BLaER1 (cell line): Measurements from ENCODE around the gene HPN.
A peak's percentile ranks its signal among the peaks of the same experiment; 100 is the strongest.
"Not testable (repeated sequence)": the region's sequence is repeated elsewhere in the genome, so short reads cannot be mapped to it uniquely, and the experiment has no call there.

Source experiments
- H3K27ac ChIP-seq: shearing (Covaris generic); formaldehyde crosslinking; 2 replicates; pipeline ENCODE4 v1.8.1; 2022
- H3K27me3 ChIP-seq: shearing (Covaris generic); formaldehyde crosslinking; 2 replicates; pipeline ENCODE4 v1.8.1; 2022
- H3K36me3 ChIP-seq: shearing (Covaris generic); formaldehyde crosslinking; 2 replicates; pipeline ENCODE4 v1.8.1; 2022
- H3K4me1 ChIP-seq: shearing (Covaris generic); formaldehyde crosslinking; 2 replicates; pipeline ENCODE4 v1.8.1; 2022
- H3K4me2 ChIP-seq: shearing (Covaris generic); formaldehyde crosslinking; 2 replicates; pipeline ENCODE4 v1.8.1; 2022
- H3K4me3 ChIP-seq: shearing (Covaris generic); formaldehyde crosslinking; 2 replicates; pipeline ENCODE4 v1.8.1; 2022
- H3K9ac ChIP-seq: shearing (Covaris generic); formaldehyde crosslinking; 2 replicates; pipeline ENCODE4 v1.8.1; 2022
- H3K9me3 ChIP-seq: shearing (Covaris generic); formaldehyde crosslinking; 2 replicates; pipeline ENCODE4 v1.8.1; 2022
- H4K20me1 ChIP-seq: shearing (Covaris generic); formaldehyde crosslinking; 2 replicates; pipeline ENCODE4 v1.8.1; 2022
- Cebpa-rat ChIP-seq: shearing (Covaris generic); IDR thresholded peaks from 2 replicates; pipeline ENCODE4 v1.8.1; 2022

The HPN gene

GRCh38 chr19:35008891-35009341 is 32.6 kb upstream of the HPN start:
- Histone ChIP-seq H3K4me3 (no peak overlapping the region), H3K9ac (peak overlapping the region; percentile 19; the same call in 1 of the 2 replicates), H3K27me3 (no peaks in the 10 kb centered on the region), H4K20me1 (peaks cover 100% of the 10 kb centered on the region), H3K36me3 (peaks cover 98% of the 10 kb centered on the region), H3K4me2 (no peak overlapping the region), H3K27ac (no peak overlapping the region), H3K4me1 (peaks cover 52% of the 10 kb centered on the region), H3K9me3 (no peaks in the 10 kb centered on the region)
- TF ChIP-seq Cebpa-rat, result no peak

GRCh38 chr19:35009424-35010415 is 31.8 kb upstream of the HPN start:
- Histone ChIP-seq H4K20me1 (peaks cover 100% of the 10 kb centered on the region), H3K36me3 (peaks cover 98% of the 10 kb centered on the region), H3K9ac (no peak overlapping the region)

GRCh38 chr19:35011091-35011689 is 30.3 kb upstream of the HPN start:
- Histone ChIP-seq H3K36me3 (peaks cover 100% of the 10 kb centered on the region), H3K9me3 (no peaks in the 10 kb centered on the region), H3K27me3 (no peaks in the 10 kb centered on the region), H3K4me3 (no peak overlapping the region), H3K4me1 (peaks cover 65% of the 10 kb centered on the region), H3K9ac (0 out of 2 replicates have a peak overlapping the region, but pooled peaks have one; percentile 24), H4K20me1 (peaks cover 100% of the 10 kb centered on the region), H3K27ac (peak overlapping the region; percentile 58), H3K4me2 (peak overlapping the region; percentile 39)
- no peak for TF ChIP-seq Cebpa-rat

More at GRCh38 chr19:35009424-35010415, 31.8 kb upstream of the HPN start:
- no peak overlapping the region for H3K4me3 ChIP-seq
- no peak overlapping the region; the same call in 1 of the 2 replicates for H3K4me2 ChIP-seq
- no peaks in the 10 kb centered on the region for H3K27me3 ChIP-seq
- H3K9me3 ChIP-seq, result no peaks in the 10 kb centered on the region
- H3K4me1 ChIP-seq, result peaks cover 52% of the 10 kb centered on the region
- no peak for TF ChIP-seq Cebpa-rat
- no peak overlapping the region for H3K27ac ChIP-seq

DNA sequence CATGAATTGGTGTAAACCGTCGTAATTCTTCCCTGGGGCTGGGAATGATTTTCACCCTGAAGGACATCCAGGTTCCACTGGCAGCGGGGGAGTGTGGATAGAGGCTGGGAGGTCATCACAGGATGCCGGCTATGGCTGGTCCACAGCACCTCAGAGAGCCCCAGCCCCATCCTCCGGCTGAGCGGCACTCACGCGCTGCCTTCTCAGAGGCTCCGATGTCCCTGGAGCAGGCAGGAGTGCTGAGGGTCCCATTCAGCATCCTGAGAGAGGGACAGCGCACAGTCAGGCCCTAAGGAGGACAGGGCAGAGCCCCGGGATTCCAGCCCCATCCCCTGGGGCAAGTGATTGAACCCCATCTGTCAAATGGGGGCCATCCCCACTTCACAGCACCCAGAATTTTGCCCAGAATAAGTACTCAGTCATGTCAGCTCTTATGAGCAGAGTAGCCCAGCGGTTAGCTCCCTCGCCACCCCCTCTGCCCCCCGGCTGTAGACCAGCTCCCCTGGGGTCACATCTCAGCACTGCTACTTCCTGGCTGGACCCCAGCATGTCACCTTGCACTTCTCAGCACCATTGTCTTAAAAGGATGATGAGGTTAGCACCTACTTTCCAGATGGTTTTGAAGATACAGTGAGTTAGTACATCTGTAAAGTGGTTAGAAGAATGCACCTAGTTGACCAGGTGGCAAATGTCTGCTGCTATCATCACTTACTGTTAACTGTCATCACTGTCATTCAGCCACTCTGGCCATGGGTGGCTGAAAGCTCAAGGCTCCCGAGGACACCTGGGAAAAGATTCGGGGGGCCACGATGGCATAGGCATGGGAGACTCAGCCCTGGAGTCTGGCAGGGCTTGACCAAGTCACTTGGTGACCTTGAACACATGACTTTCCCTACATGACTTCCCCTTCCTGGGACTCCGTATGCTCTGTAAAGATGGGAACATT is 29.5 kb upstream of the HPN start:
- peaks cover 100% of the 10 kb centered on the region for H3K36me3 ChIP-seq
- H4K20me1 ChIP-seq, result peaks cover 96% of the 10 kb centered on the region

DNA sequence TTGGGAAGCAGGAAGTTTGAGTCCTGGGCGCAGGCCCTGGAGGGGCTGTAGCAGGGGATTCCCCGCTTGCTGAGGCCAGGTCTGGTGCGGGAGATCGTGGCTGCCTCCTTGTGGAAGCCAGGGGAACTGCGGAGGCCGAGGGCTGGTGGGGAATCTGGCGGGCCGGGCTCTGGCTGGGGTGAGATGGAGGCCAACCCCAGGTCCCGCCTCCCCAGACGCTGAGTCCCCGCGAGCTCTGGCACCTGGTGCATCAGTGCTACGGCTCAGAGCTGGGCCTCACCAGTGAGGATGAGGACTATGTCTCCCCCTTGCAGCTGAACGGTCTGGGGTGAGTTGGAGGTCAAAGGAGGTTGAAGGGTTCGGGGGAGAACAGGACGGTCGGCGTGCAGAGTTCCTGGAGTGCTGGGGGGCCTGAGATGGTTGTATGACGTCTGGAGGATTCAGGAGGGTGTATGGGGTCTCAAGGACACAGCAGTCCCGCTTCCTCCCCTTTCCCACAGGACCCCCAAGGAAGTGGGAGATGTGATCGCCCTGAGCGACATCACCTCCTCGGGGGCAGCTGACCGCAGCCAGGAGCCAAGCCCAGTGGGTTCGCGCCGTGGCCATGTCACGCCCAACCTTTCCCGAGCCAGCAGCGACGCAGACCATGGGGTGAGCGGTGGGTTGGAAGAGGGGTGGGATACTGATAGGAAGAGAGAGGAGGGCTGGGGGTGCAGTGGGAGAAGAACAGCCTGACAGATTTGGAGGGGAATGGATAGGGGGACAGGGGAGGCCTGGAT is 28.3 kb upstream of the HPN start:
- peak overlapping the region; percentile 64 for H3K9ac ChIP-seq
- peaks cover 94% of the 10 kb centered on the region for H4K20me1 ChIP-seq

More for the DNA sequence above, 29.5 kb upstream of the HPN start:
- H3K4me1 ChIP-seq, result peaks cover 73% of the 10 kb centered on the region
- no peak overlapping the region for H3K4me3 ChIP-seq
- 0 out of 2 replicates have a peak overlapping the region, but pooled peaks have one; percentile 24 for H3K9ac ChIP-seq
- TF ChIP-seq Cebpa-rat, result no peak
- no peaks in the 10 kb centered on the region for H3K9me3 ChIP-seq
- peak overlapping the region; percentile 58 for H3K27ac ChIP-seq
- peak overlapping the region; percentile 39 for H3K4me2 ChIP-seq
- no peaks in the 10 kb centered on the region for H3K27me3 ChIP-seq

DNA sequence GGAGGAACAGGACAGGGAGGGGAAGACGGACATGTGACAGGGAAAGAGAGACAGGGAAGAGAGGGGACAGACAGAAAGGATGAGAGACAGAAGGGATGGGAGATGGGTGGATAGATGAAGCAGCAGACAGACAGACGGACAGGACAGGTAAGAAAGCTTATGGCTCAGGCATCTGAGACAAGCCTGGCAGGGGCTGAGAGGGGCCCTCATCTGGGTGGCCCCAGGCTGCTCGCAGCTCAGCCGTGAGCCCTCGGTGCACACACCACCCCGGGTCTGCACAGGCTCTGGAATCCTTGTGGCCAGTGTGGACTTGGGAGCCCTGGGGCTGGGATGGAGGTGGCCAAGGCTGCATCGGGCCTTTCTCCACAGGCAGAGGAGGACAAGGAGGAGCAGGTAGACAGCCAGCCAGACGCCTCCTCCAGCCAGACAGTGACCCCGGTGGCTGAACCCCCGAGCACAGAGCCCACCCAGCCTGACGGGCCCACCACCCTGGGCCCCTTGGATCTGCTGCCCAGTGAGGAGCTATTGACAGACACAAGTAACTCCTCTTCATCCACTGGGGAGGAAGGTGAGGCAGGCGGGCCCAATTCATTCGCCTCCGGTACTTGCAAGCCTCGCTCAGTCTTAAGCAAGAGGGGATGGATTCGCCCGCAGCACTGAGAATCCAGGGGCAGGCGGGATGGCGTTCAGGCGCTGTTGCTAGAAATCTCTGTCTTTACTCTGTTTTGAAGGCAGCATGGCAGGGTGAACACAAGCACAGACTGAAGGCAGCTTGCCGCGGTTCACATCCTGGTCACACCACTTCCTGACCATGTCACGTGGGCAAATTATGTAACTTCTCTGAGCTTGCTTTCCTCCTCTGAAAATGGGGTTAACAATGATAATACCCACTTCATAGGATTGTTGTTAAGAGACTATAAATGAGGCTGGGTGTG is 27.4 kb upstream of the HPN start:
- Histone ChIP-seq H3K4me1 (peaks cover 81% of the 10 kb centered on the region), H3K36me3 (peaks cover 100% of the 10 kb centered on the region), H3K27ac (peak overlapping the region; percentile 64), H3K4me3 (no peak overlapping the region), H3K4me2 (peak overlapping the region; percentile 66), H3K9me3 (no peaks in the 10 kb centered on the region), H3K27me3 (no peaks in the 10 kb centered on the region), H3K9ac (peak overlapping the region; percentile 64), H4K20me1 (peaks cover 94% of the 10 kb centered on the region)
- 0 out of 2 replicates have a peak, but pooled peaks have one; percentile 6 for TF ChIP-seq Cebpa-rat

More for the DNA sequence above, 28.3 kb upstream of the HPN start:
- H3K36me3 ChIP-seq, result peaks cover 100% of the 10 kb centered on the region
- H3K4me1 ChIP-seq, result peaks cover 81% of the 10 kb centered on the region
- no peak overlapping the region for H3K4me3 ChIP-seq
- peak overlapping the region; percentile 64 for H3K27ac ChIP-seq
- no peaks in the 10 kb centered on the region for H3K9me3 ChIP-seq
- no peaks in the 10 kb centered on the region for H3K27me3 ChIP-seq
- no peak for TF ChIP-seq Cebpa-rat
- H3K4me2 ChIP-seq, result peak overlapping the region; percentile 66

DNA sequence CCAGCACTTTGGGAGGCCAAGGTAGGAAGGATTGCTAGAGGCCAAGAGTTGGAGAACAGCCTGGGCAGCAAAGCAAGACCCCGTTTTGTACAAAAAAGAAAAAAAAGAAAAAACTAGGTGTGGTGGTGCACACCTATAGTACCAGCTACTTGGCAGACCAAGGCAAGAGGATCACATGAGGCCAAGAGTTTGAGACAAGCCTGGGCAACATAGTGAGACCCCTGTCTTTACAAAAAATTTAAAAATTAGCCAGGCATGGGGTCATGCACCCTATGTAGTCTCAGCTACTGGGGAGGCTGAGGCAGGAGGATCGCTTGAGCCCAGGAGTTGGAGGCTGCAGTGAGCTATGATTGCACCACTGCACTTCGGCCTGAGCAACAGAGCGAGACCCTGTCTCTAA is 26.7 kb upstream of the HPN start:
- Histone ChIP-seq H3K4me2 (peak overlapping the region; percentile 66; the same call in 1 of the 2 replicates), H4K20me1 (peaks cover 94% of the 10 kb centered on the region), H3K4me1 (peaks cover 80% of the 10 kb centered on the region), H3K36me3 (peaks cover 100% of the 10 kb centered on the region)
- not testable (repeated sequence) for H3K4me3 ChIP-seq, H3K9me3 ChIP-seq, H3K27me3 ChIP-seq, H3K27ac ChIP-seq, H3K9ac ChIP-seq
